HL-60 (cell line): ENCODE data around the gene OSMR.

Experiments used
- CTCF ChIP-seq: IDR thresholded peaks from one replicate; pipeline ENCODE4 v1.5.1; 2011; ENCODE audit warnings: low read length, control low read depth, inconsistent platforms; ENCODE audit not compliant: insufficient read depth
- GABPA ChIP-seq: IDR thresholded peaks from 2 replicates; pipeline ENCODE4 v1.6.1; 2012; ENCODE audit warnings: low read depth
- POLR2AphosphoS5 ChIP-seq: IDR thresholded peaks from 2 replicates; pipeline ENCODE4 v1.6.1; 2012; ENCODE audit warnings: low read depth
- REST ChIP-seq: IDR thresholded peaks from 2 replicates; pipeline ENCODE4 v1.6.1; 2012; ENCODE audit warnings: low read depth; ENCODE audit not compliant: insufficient replicate concordance
- SPI1 ChIP-seq: IDR thresholded peaks from 2 replicates; pipeline ENCODE4 v1.6.1; 2012; ENCODE audit warnings: low read depth, mild to moderate bottlenecking, borderline replicate concordance

DNA sequence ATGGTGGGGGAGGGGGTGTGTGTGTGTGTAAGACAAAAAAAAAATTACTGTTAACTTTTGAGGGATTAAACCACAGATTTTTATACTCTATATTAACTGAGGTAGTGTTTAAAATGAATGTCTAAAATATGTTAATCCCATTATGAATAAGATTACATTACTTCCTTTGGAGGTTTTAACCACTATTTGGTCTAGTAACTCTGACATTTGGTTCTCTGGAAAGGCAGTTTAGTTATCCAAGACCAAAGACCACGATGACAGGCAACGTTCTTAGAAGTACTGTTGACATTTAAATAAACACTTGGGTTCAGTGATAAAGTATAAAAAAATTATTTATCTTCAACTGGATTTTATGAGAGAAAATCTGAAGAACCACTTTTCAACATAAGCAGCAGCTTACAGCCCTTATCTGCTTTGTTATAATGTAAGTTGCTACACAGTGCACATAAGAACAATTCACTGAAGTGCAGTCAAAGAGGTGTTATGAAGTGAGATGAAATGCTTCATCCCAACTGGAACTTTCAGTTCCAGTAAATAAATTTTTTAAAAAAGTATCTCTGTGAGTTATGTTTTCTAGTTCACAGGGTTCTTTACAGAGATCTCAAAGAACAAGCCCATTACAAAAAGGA, 94.5 kb downstream of the OSMR start:
- TF ChIP-seq CTCF (no peak), GABPA (no peak), POLR2AphosphoS5 (no peak), REST (no peak), SPI1 (no peak)
